A673 (cell line): ENCODE results near the gene STPG4.

Experiments
- EZH2 ChIP-seq: fragments of 200-600 bp; sonication (generic); IDR thresholded peaks from 2 replicates; pipeline ENCODE4 v1.6.1; 2017; ENCODE audit warnings: borderline replicate concordance, low read depth, mild to moderate bottlenecking, mixed read lengths, antibody characterized with exemption, low read length; ENCODE audit not compliant: poor library complexity, severe bottlenecking
- TF ChIP-seq, protein P1 (sequence below): fragments of 300-800, 200-600 bp; sonication (generic); conservative IDR thresholded peaks from 2 replicates; pipeline ENCODE4 v1.5.1; 2017; ENCODE audit warnings: low read depth, mild to moderate bottlenecking, antibody characterized with exemption, low read length, moderate library complexity, mixed read lengths

DNA sequence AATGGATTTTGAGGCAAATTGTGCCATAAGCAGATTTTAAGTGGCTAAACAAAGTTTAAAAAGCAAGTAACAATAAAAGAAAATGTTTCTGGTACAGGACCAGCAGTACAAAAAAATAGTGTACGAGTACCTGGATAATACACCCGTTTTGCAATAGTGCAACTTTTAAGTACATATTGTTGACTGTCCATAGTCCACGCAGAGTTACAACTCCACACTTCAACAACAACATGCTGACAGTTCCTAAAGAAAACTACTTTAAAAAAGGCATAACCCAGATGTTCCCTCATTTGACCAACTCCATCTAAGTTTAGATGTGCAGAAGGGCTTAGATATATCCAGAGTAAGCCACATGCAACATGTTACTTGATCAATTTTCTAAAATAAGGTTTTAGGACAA, 5.1 kb upstream of the STPG4 start:
- TF ChIP-seq, protein P1, sequence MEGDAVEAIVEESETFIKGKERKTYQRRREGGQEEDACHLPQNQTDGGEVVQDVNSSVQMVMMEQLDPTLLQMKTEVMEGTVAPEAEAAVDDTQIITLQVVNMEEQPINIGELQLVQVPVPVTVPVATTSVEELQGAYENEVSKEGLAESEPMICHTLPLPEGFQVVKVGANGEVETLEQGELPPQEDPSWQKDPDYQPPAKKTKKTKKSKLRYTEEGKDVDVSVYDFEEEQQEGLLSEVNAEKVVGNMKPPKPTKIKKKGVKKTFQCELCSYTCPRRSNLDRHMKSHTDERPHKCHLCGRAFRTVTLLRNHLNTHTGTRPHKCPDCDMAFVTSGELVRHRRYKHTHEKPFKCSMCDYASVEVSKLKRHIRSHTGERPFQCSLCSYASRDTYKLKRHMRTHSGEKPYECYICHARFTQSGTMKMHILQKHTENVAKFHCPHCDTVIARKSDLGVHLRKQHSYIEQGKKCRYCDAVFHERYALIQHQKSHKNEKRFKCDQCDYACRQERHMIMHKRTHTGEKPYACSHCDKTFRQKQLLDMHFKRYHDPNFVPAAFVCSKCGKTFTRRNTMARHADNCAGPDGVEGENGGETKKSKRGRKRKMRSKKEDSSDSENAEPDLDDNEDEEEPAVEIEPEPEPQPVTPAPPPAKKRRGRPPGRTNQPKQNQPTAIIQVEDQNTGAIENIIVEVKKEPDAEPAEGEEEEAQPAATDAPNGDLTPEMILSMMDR = no peak
- no peak for TF ChIP-seq EZH2
